Vagina (tissue), 2 donors: ENCODE data around the gene SLC27A2.

Experiments used
- CTCF ChIP-seq, 3 experiments: fragments of 450-650 bp in 2 of 3; fragments of 200-600 bp in 1 of 3; sonication (generic) in 1 of 3; IDR thresholded peaks; one replicate each; pipeline ENCODE4 v1.5.1; 2017 to 2019; ENCODE audit warnings: antibody characterized with exemption in 3 of 3, mild to moderate bottlenecking in 2 of 3, moderate library complexity in 2 of 3
- POLR2AphosphoS5 ChIP-seq, 2 donors: sonication (generic); formaldehyde crosslinking; IDR thresholded peaks; one replicate each; pipeline ENCODE4 v1.9.0; 2017; ENCODE audit warnings: antibody characterized with exemption in 2 of 2, mild to moderate bottlenecking in 2 of 2, low read depth in 1 of 2; ENCODE audit not compliant: insufficient read depth in 1 of 2

GRCh38 chr15:50252556-50252955, 70.6 kb downstream of the SLC27A2 start:
- TF ChIP-seq CTCF (IDR thresholded peaks at IDR 0.05) = no peak
- no peak for TF ChIP-seq POLR2AphosphoS5 (IDR thresholded peaks at IDR 0.05; ENCODE audit: insufficient read depth in 1 of 2, low read depth in 1 of 2)
